HepG2 (cell line): ENCODE results near the gene HELZ. TPM values are rescaled to one million over a fixed set of nuclear protein-coding genes. Genes with fewer than 3 reads are reported as not detected.

ENCODE experiments used
- EHMT2 ChIP-seq: fragments of 200-600 bp; sonication (generic); IDR thresholded peaks from 2 replicates; pipeline ENCODE4 v1.7.0; 2017; ENCODE audit warnings: antibody characterized with exemption, low read depth, low read length, borderline replicate concordance
- GFI1 ChIP-seq: sonication (generic); formaldehyde crosslinking; IDR thresholded peaks from 2 replicates; pipeline ENCODE4 v1.5.0; 2020; ENCODE audit warnings: missing genetic modification reagents, mild to moderate bottlenecking, borderline replicate concordance
- HNRNPH1 ChIP-seq: fragments of 200-400 bp; formaldehyde crosslinking; optimal IDR thresholded peaks from 2 replicates; pipeline ENCODE3; 2017; ENCODE audit warnings: mild to moderate bottlenecking, low read depth, low read length
- NFYC ChIP-seq: IDR thresholded peaks from 2 replicates; pipeline ENCODE4 v1.6.1; 2016; ENCODE audit warnings: missing genetic modification reagents, missing compliant biosample characterization
- SPEN ChIP-seq: sonication (generic); formaldehyde crosslinking; IDR thresholded peaks from 2 replicates; pipeline ENCODE4 v1.5.1; 2020; ENCODE audit warnings: low read depth, mild to moderate bottlenecking, missing genetic modification reagents
- TCF12 ChIP-seq, 2 experiments: fragments of 450-650 bp in 1 of 2; sonication (generic) in 1 of 2; formaldehyde crosslinking in 1 of 2; IDR thresholded peaks; 2 replicates each; pipeline versions ENCODE4 v1.6.1 to v1.8.0; 2017 to 2022; ENCODE audit warnings: antibody characterized with exemption in 1 of 2, mild to moderate bottlenecking in 1 of 2, missing genetic modification reagents in 1 of 2, moderate library complexity in 1 of 2
- ZMYM2 ChIP-seq: sonication (generic); formaldehyde crosslinking; IDR thresholded peaks from 2 replicates; pipeline ENCODE4 v1.8.0; 2022; ENCODE audit warnings: mild to moderate bottlenecking, missing genetic modification reagents
- ZNF205 ChIP-seq: IDR thresholded peaks from 2 replicates; pipeline ENCODE4 v1.6.1; 2018; ENCODE audit warnings: missing biosample characterization, missing genetic modification reagents
- ZNF460 ChIP-seq: sonication (generic); formaldehyde crosslinking; IDR thresholded peaks from 2 replicates; pipeline ENCODE4 v1.5.1; 2020; ENCODE audit warnings: missing genetic modification reagents, mild to moderate bottlenecking, borderline replicate concordance
- ZNF484 ChIP-seq: sonication (generic); formaldehyde crosslinking; IDR thresholded peaks from 2 replicates; pipeline ENCODE4 v1.5.1; 2020; ENCODE audit warnings: mild to moderate bottlenecking, low read depth, missing genetic modification reagents, borderline replicate concordance
- ZNF556 ChIP-seq: sonication (generic); formaldehyde crosslinking; IDR thresholded peaks from 2 replicates; pipeline ENCODE4 v1.4.0; 2020; ENCODE audit warnings: mild to moderate bottlenecking, missing genetic modification reagents, borderline replicate concordance
- ZNF615 ChIP-seq: sonication (generic); formaldehyde crosslinking; IDR thresholded peaks from 2 replicates; pipeline ENCODE4 v1.5.0; 2020; ENCODE audit warnings: mild to moderate bottlenecking, missing genetic modification reagents, borderline replicate concordance
- polyA plus RNA-seq, 8 experiments: library from polyadenylated mRNA; depleted of rRNA in 3 of 8; stranded (reverse) in 7 of 8; unstranded in 1 of 8; fragments of >200 nt; fragmentation: Illumina TruSeq in 4 of 8; extraction: Trizol in 4 of 8; gene quantifications; 2 replicates each; pipeline versions ENCODE4 v1.2.1 to v1.2.3, GENCODE V29; 2011 to 2016; ENCODE audit warnings: low read depth in 4 of 8, missing spikeins in 1 of 8, mixed read lengths in 1 of 8; ENCODE audit not compliant: insufficient read depth in 1 of 8
- total RNA-seq, 5 experiments: library from RNA; depleted of rRNA; stranded (reverse); fragments of >200 nt; fragmentation: Illumina TruSeq; extraction: Trizol; gene quantifications; 2 replicates each; pipeline ENCODE4 v1.2.3, GENCODE V29; 2016; ENCODE audit warnings: low read depth in 1 of 5
- TF ChIP-seq, protein P1 (sequence below): sonication (generic); formaldehyde crosslinking; IDR thresholded peaks from 2 replicates; pipeline ENCODE4 v1.4.0; 2020; ENCODE audit warnings: missing genetic modification reagents
- TF ChIP-seq, protein P2 (sequence below): sonication (generic); formaldehyde crosslinking; IDR thresholded peaks from 2 replicates; pipeline ENCODE4 v1.4.0; 2020; ENCODE audit warnings: missing genetic modification reagents
- TF ChIP-seq, protein P3 (sequence below): sonication (generic); formaldehyde crosslinking; IDR thresholded peaks from 2 replicates; pipeline ENCODE4 v1.4.0; 2020; ENCODE audit warnings: mild to moderate bottlenecking, low read depth, missing genetic modification reagents
- TF ChIP-seq, protein P4 (sequence below): sonication (generic); formaldehyde crosslinking; IDR thresholded peaks from 2 replicates; pipeline ENCODE4 v1.4.0; 2020; ENCODE audit warnings: missing genetic modification reagents

Gene HELZ
- total and polyA plus RNA-seq, 2 of the 13 experiments (the other 11 are each of a cell fraction or from before 2014, with no cell fraction given) = 35.3 to 52.4 TPM

DNA sequence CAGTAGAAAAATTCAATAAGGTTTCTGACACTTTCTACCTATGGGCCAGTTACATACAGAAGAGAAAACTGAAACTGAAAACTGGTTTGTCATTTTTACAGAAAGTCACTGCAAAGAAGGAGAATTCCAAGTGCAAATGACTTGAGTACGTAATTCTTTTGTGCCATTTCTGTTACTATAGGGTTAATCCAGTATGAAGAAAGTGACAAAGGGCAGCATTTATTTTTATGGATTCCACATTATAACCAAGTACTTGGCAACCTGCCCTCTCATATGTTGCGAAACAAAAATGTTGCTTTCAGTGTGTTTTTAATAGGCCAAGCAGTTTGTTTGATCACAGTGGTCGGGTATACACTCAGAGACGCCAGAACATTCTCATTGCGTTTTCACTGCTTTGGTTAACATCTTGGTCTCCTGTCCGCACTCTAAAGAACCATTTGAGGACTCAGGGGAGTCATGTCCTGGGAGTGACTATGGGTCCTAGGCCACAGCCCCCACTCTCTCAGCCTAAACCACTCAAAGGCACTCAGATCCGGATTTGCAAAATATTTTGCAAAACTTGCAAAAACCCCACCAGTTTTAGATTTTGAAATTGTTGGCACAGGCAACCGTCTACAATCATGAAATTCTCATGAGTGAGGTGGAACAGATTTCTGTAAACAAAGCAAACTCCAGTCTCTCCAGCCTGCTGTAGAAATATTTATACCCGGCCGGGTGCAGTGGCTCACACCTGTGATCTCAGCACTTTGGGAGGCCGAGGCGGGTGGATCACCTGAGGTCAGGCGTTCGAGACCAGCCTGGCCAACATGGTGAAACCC, 15.4 kb upstream of the HELZ start (continued):
- TF ChIP-seq, protein P1, sequence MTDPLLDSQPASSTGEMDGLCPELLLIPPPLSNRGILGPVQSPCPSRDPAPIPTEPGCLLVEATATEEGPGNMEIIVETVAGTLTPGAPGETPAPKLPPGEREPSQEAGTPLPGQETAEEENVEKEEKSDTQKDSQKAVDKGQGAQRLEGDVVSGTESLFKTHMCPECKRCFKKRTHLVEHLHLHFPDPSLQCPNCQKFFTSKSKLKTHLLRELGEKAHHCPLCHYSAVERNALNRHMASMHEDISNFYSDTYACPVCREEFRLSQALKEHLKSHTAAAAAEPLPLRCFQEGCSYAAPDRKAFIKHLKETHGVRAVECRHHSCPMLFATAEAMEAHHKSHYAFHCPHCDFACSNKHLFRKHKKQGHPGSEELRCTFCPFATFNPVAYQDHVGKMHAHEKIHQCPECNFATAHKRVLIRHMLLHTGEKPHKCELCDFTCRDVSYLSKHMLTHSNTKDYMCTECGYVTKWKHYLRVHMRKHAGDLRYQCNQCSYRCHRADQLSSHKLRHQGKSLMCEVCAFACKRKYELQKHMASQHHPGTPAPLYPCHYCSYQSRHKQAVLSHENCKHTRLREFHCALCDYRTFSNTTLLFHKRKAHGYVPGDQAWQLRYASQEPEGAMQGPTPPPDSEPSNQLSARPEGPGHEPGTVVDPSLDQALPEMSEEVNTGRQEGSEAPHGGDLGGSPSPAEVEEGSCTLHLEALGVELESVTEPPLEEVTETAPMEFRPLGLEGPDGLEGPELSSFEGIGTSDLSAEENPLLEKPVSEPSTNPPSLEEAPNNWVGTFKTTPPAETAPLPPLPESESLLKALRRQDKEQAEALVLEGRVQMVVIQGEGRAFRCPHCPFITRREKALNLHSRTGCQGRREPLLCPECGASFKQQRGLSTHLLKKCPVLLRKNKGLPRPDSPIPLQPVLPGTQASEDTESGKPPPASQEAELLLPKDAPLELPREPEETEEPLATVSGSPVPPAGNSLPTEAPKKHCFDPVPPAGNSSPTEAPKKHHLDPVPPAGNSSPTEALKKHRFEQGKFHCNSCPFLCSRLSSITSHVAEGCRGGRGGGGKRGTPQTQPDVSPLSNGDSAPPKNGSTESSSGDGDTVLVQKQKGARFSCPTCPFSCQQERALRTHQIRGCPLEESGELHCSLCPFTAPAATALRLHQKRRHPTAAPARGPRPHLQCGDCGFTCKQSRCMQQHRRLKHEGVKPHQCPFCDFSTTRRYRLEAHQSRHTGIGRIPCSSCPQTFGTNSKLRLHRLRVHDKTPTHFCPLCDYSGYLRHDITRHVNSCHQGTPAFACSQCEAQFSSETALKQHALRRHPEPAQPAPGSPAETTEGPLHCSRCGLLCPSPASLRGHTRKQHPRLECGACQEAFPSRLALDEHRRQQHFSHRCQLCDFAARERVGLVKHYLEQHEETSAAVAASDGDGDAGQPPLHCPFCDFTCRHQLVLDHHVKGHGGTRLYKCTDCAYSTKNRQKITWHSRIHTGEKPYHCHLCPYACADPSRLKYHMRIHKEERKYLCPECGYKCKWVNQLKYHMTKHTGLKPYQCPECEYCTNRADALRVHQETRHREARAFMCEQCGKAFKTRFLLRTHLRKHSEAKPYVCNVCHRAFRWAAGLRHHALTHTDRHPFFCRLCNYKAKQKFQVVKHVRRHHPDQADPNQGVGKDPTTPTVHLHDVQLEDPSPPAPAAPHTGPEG (CRISPR knock-in tag) = no peak
- no peak; the same call in 1 of the 2 replicates for TF ChIP-seq ZNF556 (CRISPR knock-in tag)
- TF ChIP-seq SPEN (CRISPR knock-in tag) = no peak
- no peak for TF ChIP-seq ZNF484 (CRISPR knock-in tag)
- no peak for TF ChIP-seq ZNF460 (CRISPR knock-in tag)
- no peak for TF ChIP-seq EHMT2
- TF ChIP-seq, protein P2, sequence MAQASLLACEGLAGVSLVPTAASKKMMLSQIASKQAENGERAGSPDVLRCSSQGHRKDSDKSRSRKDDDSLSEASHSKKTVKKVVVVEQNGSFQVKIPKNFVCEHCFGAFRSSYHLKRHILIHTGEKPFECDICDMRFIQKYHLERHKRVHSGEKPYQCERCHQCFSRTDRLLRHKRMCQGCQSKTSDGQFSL (CRISPR knock-in tag) = no peak
- TF ChIP-seq ZMYM2 (CRISPR knock-in tag) = 0 out of 2 replicates have a peak, but pooled peaks have one; percentile 53
- no peak for TF ChIP-seq HNRNPH1
- no peak for TF ChIP-seq ZNF205 (CRISPR knock-in tag)
- TF ChIP-seq, protein P3, sequence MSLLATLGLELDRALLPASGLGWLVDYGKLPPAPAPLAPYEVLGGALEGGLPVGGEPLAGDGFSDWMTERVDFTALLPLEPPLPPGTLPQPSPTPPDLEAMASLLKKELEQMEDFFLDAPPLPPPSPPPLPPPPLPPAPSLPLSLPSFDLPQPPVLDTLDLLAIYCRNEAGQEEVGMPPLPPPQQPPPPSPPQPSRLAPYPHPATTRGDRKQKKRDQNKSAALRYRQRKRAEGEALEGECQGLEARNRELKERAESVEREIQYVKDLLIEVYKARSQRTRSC = no peak
- TF ChIP-seq TCF12 (IDR thresholded peaks at IDR 0.05) = no peak
- no peak for TF ChIP-seq TCF12 (CRISPR knock-in tag; IDR thresholded peaks at IDR 0.05)
- TF ChIP-seq, protein P4, sequence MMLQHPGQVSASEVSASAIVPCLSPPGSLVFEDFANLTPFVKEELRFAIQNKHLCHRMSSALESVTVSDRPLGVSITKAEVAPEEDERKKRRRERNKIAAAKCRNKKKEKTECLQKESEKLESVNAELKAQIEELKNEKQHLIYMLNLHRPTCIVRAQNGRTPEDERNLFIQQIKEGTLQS = no peak
- TF ChIP-seq ZNF615 (CRISPR knock-in tag) = no peak
- peak; percentile 96 for TF ChIP-seq GFI1 (CRISPR knock-in tag)
- no peak for TF ChIP-seq NFYC
- TF ChIP-seq, all 625 proteins: peak for 28
